K562 (cell line): ENCODE results near the gene FERMT1. TPM values are rescaled to one million over a fixed set of nuclear protein-coding genes. Genes with fewer than 3 reads are reported as not detected.

Source experiments
- polyA plus RNA-seq, 8 experiments: library from polyadenylated mRNA; depleted of rRNA in 4 of 8; stranded (reverse) in 5 of 8; unstranded in 3 of 8; fragments of >200 nt; fragmentation: Nextera tagmentation in 2 of 8; fragmentation: Illumina TruSeq in 1 of 8; extraction: Ambion mirVana in 2 of 8; extraction: Trizol in 1 of 8; gene quantifications; 2 replicates each; pipeline versions ENCODE4 v1.2.1 to v1.2.3, GENCODE V29; 2011 to 2014; ENCODE audit warnings: inconsistent platforms in 1 of 8, missing spikeins in 1 of 8
- total RNA-seq, 7 experiments: library from RNA; depleted of rRNA in 6 of 7; stranded (reverse); fragments of >200 nt in 6 of 7; fragmentation: Illumina TruSeq in 2 of 7; extraction: Trizol in 2 of 7; gene quantifications; 2 replicates each; pipeline versions ENCODE4 v1.2.1 to v1.2.3, GENCODE V29; 2011 to 2021; ENCODE audit warnings: low replicate concordance in 1 of 7

The FERMT1 gene
- total and polyA plus RNA-seq, 9 of the 15 experiments (the other 6 are each of a cell fraction or from before 2014, with no cell fraction given) = 0.07 TPM; not detected in 8

Other genes starting within 250 kb of the FERMT1 start
- not detected in 2 replicates for gene CHGB, start 211.5 kb downstream of the FERMT1 start, total RNA-seq (2014; rRNA removed)
- 0.13 TPM in 1 of 2 replicates, not detected in the other for gene CHGB, start 211.5 kb downstream of the FERMT1 start, total RNA-seq (2014; rRNA removed; fragmentation: Illumina TruSeq; extraction: Trizol)
- gene CHGB, start 211.5 kb downstream of the FERMT1 start, total RNA-seq (2015; rRNA removed; fragmentation: Illumina TruSeq; extraction: Trizol) = 0.04 TPM in 1 of 2 replicates, not detected in the other
- gene CHGB, start 211.5 kb downstream of the FERMT1 start, total RNA-seq (2021) = 0.09 TPM in 1 of 2 replicates, not detected in the other
- not detected in 2 replicates for gene CHGB, start 211.5 kb downstream of the FERMT1 start, polyA plus RNA-seq (2011; rRNA removed)
- gene CHGB, start 211.5 kb downstream of the FERMT1 start, polyA plus RNA-seq (2014; fragmentation: Illumina TruSeq; extraction: Trizol) = 0.07 TPM in 1 of 2 replicates, not detected in the other
- gene CHGB, start 211.5 kb downstream of the FERMT1 start, polyA plus RNA-seq (2014; fragmentation: Nextera tagmentation; extraction: Ambion mirVana) = under 1 TPM in 1 of 2 experiments, not detected in 1; 0.03 TPM
- gene CHGB, start 211.5 kb downstream of the FERMT1 start, polyA plus RNA-seq (2014; rRNA removed) = not detected in 2 replicates
- 15.8 and 17.9 TPM in 2 replicates for gene TRMT6, start 172.5 kb downstream of the FERMT1 start, total RNA-seq (2014; rRNA removed)
- gene TRMT6, start 172.5 kb downstream of the FERMT1 start, total RNA-seq (2014; rRNA removed; fragmentation: Illumina TruSeq; extraction: Trizol) = 15.6 and 17.0 TPM in 2 replicates
- gene TRMT6, start 172.5 kb downstream of the FERMT1 start, total RNA-seq (2015; rRNA removed; fragmentation: Illumina TruSeq; extraction: Trizol) = 15.0 and 16.8 TPM in 2 replicates
- 12.8 and 14.4 TPM in 2 replicates for gene TRMT6, start 172.5 kb downstream of the FERMT1 start, total RNA-seq (2021)
- 10.8 and 11.3 TPM in 2 replicates for gene TRMT6, start 172.5 kb downstream of the FERMT1 start, polyA plus RNA-seq (2011; rRNA removed)
- gene TRMT6, start 172.5 kb downstream of the FERMT1 start, polyA plus RNA-seq (2014; fragmentation: Illumina TruSeq; extraction: Trizol) = 19.4 and 21.3 TPM in 2 replicates
- 10 to 100 TPM; 10.6 to 13.5 TPM for gene TRMT6, start 172.5 kb downstream of the FERMT1 start, polyA plus RNA-seq (2014; fragmentation: Nextera tagmentation; extraction: Ambion mirVana)
- 16.9 and 19.6 TPM in 2 replicates for gene TRMT6, start 172.5 kb downstream of the FERMT1 start, polyA plus RNA-seq (2014; rRNA removed)
- gene MCM8, start 172.4 kb downstream of the FERMT1 start, total RNA-seq (2014; rRNA removed) = 19.3 and 22.5 TPM in 2 replicates
- 43.8 and 46.2 TPM in 2 replicates for gene MCM8, start 172.4 kb downstream of the FERMT1 start, total RNA-seq (2014; rRNA removed; fragmentation: Illumina TruSeq; extraction: Trizol)
- gene MCM8, start 172.4 kb downstream of the FERMT1 start, total RNA-seq (2015; rRNA removed; fragmentation: Illumina TruSeq; extraction: Trizol) = 35.1 and 37.4 TPM in 2 replicates
- 21.5 and 21.8 TPM in 2 replicates for gene MCM8, start 172.4 kb downstream of the FERMT1 start, total RNA-seq (2021)
- 38.1 and 43.2 TPM in 2 replicates for gene MCM8, start 172.4 kb downstream of the FERMT1 start, polyA plus RNA-seq (2011; rRNA removed)
- gene MCM8, start 172.4 kb downstream of the FERMT1 start, polyA plus RNA-seq (2014; fragmentation: Illumina TruSeq; extraction: Trizol) = 31.6 and 35.0 TPM in 2 replicates
- gene MCM8, start 172.4 kb downstream of the FERMT1 start, polyA plus RNA-seq (2014; fragmentation: Nextera tagmentation; extraction: Ambion mirVana) = 1 to 10 TPM; 4.5 to 9.0 TPM
- 25.4 and 30.5 TPM in 2 replicates for gene MCM8, start 172.4 kb downstream of the FERMT1 start, polyA plus RNA-seq (2014; rRNA removed)
- gene CRLS1, start 116.9 kb downstream of the FERMT1 start, total RNA-seq (2014; rRNA removed) = 28.3 and 28.9 TPM in 2 replicates
- gene CRLS1, start 116.9 kb downstream of the FERMT1 start, total RNA-seq (2014; rRNA removed; fragmentation: Illumina TruSeq; extraction: Trizol) = 74.1 and 81.4 TPM in 2 replicates
- gene CRLS1, start 116.9 kb downstream of the FERMT1 start, total RNA-seq (2015; rRNA removed; fragmentation: Illumina TruSeq; extraction: Trizol) = 49.9 and 54.3 TPM in 2 replicates
- gene CRLS1, start 116.9 kb downstream of the FERMT1 start, total RNA-seq (2021) = 46.7 and 47.8 TPM in 2 replicates
- 149 and 195 TPM in 2 replicates for gene CRLS1, start 116.9 kb downstream of the FERMT1 start, polyA plus RNA-seq (2011; rRNA removed)
- gene CRLS1, start 116.9 kb downstream of the FERMT1 start, polyA plus RNA-seq (2014; fragmentation: Illumina TruSeq; extraction: Trizol) = 51.5 and 54.2 TPM in 2 replicates
- gene CRLS1, start 116.9 kb downstream of the FERMT1 start, polyA plus RNA-seq (2014; fragmentation: Nextera tagmentation; extraction: Ambion mirVana) = 10 to 100 TPM; 10.9 to 15.1 TPM
- 54.7 and 57.6 TPM in 2 replicates for gene CRLS1, start 116.9 kb downstream of the FERMT1 start, polyA plus RNA-seq (2014; rRNA removed)
- not detected in 2 replicates for gene LRRN4, start 69.0 kb downstream of the FERMT1 start, total RNA-seq (2014; rRNA removed)
- gene LRRN4, start 69.0 kb downstream of the FERMT1 start, total RNA-seq (2014; rRNA removed; fragmentation: Illumina TruSeq; extraction: Trizol) = not detected in 2 replicates
- gene LRRN4, start 69.0 kb downstream of the FERMT1 start, total RNA-seq (2015; rRNA removed; fragmentation: Illumina TruSeq; extraction: Trizol) = not detected in 2 replicates
- gene LRRN4, start 69.0 kb downstream of the FERMT1 start, total RNA-seq (2021) = not detected in 2 replicates
- gene LRRN4, start 69.0 kb downstream of the FERMT1 start, polyA plus RNA-seq (2011; rRNA removed) = not detected in 2 replicates
- not detected in 2 replicates for gene LRRN4, start 69.0 kb downstream of the FERMT1 start, polyA plus RNA-seq (2014; fragmentation: Illumina TruSeq; extraction: Trizol)
- gene LRRN4, start 69.0 kb downstream of the FERMT1 start, polyA plus RNA-seq (2014; fragmentation: Nextera tagmentation; extraction: Ambion mirVana) = not detected
- gene LRRN4, start 69.0 kb downstream of the FERMT1 start, polyA plus RNA-seq (2014; rRNA removed) = not detected in 2 replicates